ENCODE measurements around the gene DCUN1D3. TPM values are rescaled to one million over a fixed set of nuclear protein-coding genes. Genes with fewer than 3 reads are reported as not detected.

DCUN1D3 gene
- total RNA-seq, 1 experiment from 2014 or later: 16.4 TPM

DNA sequence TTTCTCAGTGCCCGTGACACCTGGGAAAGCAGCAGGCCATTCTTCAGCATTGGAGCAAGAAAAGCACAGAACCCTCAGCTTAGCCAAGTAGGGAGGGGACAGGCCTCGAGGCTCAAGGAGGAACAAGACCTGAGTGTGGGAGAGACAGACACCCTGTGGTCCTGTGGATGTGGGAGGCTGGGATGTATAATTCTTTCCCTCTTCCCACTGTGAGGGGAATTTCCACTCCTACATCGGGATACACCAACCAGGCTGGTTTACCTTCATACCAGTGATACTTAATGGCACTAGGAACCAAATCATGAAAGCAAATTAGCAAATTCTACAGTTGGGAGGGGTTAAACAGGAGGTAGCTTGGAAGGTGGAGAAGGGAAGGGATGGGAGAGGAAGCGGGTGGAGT is 42.1 kb upstream of the DCUN1D3 start:
- no peak overlapping the region for H3K4me2 ChIP-seq (ENCODE audit: low read length)
- no TSS peak for BruUV-seq (replicated peaks)
- no peak overlapping the region for H2AFZ ChIP-seq (ENCODE audit: low read depth, low read length, poor library complexity, severe bottlenecking)
- H3K9me3 ChIP-seq (ENCODE audit: control insufficient read depth in 1 of 2, insufficient read depth in 1 of 2, low read depth in 1 of 2, low read length in 2 of 2): no peaks in the 10 kb centered on the region
- POLR2A ChIA-PET: no interaction called here
- ATAC-seq: no peak
- RAD21 ChIA-PET (ENCODE audit: low non-redundant PET in 1 of 2, low total read pairs in 2 of 2, uncharacterized antibody in 2 of 2, unreplicated experiment in 2 of 2): no interaction called here
- TF ChIP-seq, protein P1, sequence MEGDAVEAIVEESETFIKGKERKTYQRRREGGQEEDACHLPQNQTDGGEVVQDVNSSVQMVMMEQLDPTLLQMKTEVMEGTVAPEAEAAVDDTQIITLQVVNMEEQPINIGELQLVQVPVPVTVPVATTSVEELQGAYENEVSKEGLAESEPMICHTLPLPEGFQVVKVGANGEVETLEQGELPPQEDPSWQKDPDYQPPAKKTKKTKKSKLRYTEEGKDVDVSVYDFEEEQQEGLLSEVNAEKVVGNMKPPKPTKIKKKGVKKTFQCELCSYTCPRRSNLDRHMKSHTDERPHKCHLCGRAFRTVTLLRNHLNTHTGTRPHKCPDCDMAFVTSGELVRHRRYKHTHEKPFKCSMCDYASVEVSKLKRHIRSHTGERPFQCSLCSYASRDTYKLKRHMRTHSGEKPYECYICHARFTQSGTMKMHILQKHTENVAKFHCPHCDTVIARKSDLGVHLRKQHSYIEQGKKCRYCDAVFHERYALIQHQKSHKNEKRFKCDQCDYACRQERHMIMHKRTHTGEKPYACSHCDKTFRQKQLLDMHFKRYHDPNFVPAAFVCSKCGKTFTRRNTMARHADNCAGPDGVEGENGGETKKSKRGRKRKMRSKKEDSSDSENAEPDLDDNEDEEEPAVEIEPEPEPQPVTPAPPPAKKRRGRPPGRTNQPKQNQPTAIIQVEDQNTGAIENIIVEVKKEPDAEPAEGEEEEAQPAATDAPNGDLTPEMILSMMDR (IDR thresholded peaks at IDR 0.05 in 2 of 3, conservative IDR thresholded peaks at IDR 0.05 in 1 of 3; ENCODE audit: borderline replicate concordance in 1 of 3, insufficient read depth in 1 of 3, low read depth in 2 of 3, low read length in 2 of 3): no peak
- TF ChIP-seq EZH2 (IDR thresholded peaks at IDR 0.05) (no peak), CEBPB (IDR thresholded peaks at IDR 0.05; ENCODE audit: low read depth) (no peak), ELF1 (IDR thresholded peaks at IDR 0.05; ENCODE audit: borderline replicate concordance, low read depth) (no peak), SRF (IDR thresholded peaks at IDR 0.05; ENCODE audit: low read depth) (no peak)
- TF ChIP-seq, protein P2, sequence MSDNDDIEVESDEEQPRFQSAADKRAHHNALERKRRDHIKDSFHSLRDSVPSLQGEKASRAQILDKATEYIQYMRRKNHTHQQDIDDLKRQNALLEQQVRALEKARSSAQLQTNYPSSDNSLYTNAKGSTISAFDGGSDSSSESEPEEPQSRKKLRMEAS (IDR thresholded peaks at IDR 0.05): no peak
- TF ChIP-seq, protein P3, sequence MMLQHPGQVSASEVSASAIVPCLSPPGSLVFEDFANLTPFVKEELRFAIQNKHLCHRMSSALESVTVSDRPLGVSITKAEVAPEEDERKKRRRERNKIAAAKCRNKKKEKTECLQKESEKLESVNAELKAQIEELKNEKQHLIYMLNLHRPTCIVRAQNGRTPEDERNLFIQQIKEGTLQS (IDR thresholded peaks at IDR 0.05): no peak
- H3K27me3 ChIP-seq (ENCODE audit: insufficient read depth, low read length): no peaks in the 10 kb centered on the region
- H4K20me1 ChIP-seq (ENCODE audit: insufficient read depth): no peaks in the 10 kb centered on the region
- H3K4me3 ChIP-seq (replicated peaks in 1 of 2; ENCODE audit: low read depth in 1 of 2, low read length in 2 of 2): no peak overlapping the region
- no peaks in the 10 kb centered on the region for H3K36me3 ChIP-seq (ENCODE audit: control insufficient read depth in 1 of 2, insufficient read depth in 2 of 2, low read length in 2 of 2)
- H3K9me2 ChIP-seq (ENCODE audit: insufficient read depth): no peaks in the 10 kb centered on the region
- intact Hi-C loops (cut with micrococcal nuclease): no loop called here
- H3K79me2 ChIP-seq (ENCODE audit: insufficient read depth, low read length): no peaks in the 10 kb centered on the region
- H3K27ac ChIP-seq (ENCODE audit: low read depth, low read length): no peak overlapping the region
- CTCF ChIA-PET: no interaction called here
- no peak for DNase-seq (ENCODE audit: low read depth, low spot score)
- no peak overlapping the region for H3K9ac ChIP-seq (ENCODE audit: low read length)
- peaks cover 3 to 18% of the 10 kb centered on the region in 2 experiments; a peak in 3 of 4 replicates for H3K4me1 ChIP-seq (ENCODE audit: control insufficient read depth in 1 of 2, insufficient read depth in 2 of 2, low read length in 2 of 2)

DNA sequence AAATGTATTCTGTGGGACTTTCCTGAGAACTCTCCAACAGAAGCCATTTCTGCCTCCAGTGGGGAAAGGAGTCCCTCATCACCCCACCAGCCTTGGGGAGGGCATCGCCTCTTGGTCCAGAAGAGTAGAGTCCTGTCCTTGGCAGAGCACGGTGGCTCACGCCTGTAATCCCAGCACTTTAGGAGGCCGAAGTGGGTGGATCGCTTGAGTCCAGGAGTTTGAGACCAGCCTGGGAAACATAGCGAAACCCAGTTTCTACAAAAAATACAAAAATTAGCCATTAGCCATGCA is 41.4 kb upstream of the DCUN1D3 start:
- intact Hi-C loops (cut with micrococcal nuclease): no loop called here
- DNase-seq (ENCODE audit: low read depth, low spot score) (no peak), ATAC-seq (no peak)
- no peaks in the 10 kb centered on the region for H3K27me3 ChIP-seq (ENCODE audit: insufficient read depth, low read length)
- H3K4me1 ChIP-seq (ENCODE audit: control insufficient read depth in 1 of 2, insufficient read depth in 2 of 2, low read length in 2 of 2): peaks cover 3 to 18% of the 10 kb centered on the region in 2 experiments; a peak in 3 of 4 replicates
- H4K20me1 ChIP-seq (ENCODE audit: insufficient read depth): no peaks in the 10 kb centered on the region
- no peak overlapping the region for H3K9ac ChIP-seq (ENCODE audit: low read length)
- ChIA-PET CTCF (no interaction called here), POLR2A (no interaction called here), RAD21 (ENCODE audit: low non-redundant PET in 1 of 2, low total read pairs in 2 of 2, uncharacterized antibody in 2 of 2, unreplicated experiment in 2 of 2) (no interaction called here)
- H3K36me3 ChIP-seq (ENCODE audit: control insufficient read depth in 1 of 2, insufficient read depth in 2 of 2, low read length in 2 of 2): no peaks in the 10 kb centered on the region
- H3K4me2 ChIP-seq (ENCODE audit: low read length): no peak overlapping the region
- no peaks in the 10 kb centered on the region for H3K79me2 ChIP-seq (ENCODE audit: insufficient read depth, low read length)
- H2AFZ ChIP-seq (ENCODE audit: low read depth, low read length, poor library complexity, severe bottlenecking): no peak overlapping the region
- no peaks in the 10 kb centered on the region for H3K9me2 ChIP-seq (ENCODE audit: insufficient read depth)
- no peak overlapping the region for H3K27ac ChIP-seq (ENCODE audit: low read depth, low read length)
- no TSS peak for BruUV-seq (replicated peaks)
- H3K4me3 ChIP-seq (replicated peaks in 1 of 2; ENCODE audit: low read depth in 1 of 2, low read length in 2 of 2): no peak overlapping the region
- H3K9me3 ChIP-seq (ENCODE audit: control insufficient read depth in 1 of 2, insufficient read depth in 1 of 2, low read depth in 1 of 2, low read length in 2 of 2): no peaks in the 10 kb centered on the region
- TF ChIP-seq, protein P3 (IDR thresholded peaks at IDR 0.05): no peak
- TF ChIP-seq EZH2 (IDR thresholded peaks at IDR 0.05) (no peak), POLR2A (IDR thresholded peaks at IDR 0.05; ENCODE audit: borderline replicate concordance, extremely low read depth, insufficient read depth, insufficient read length) (no peak), ZFX (IDR thresholded peaks at IDR 0.05) (no peak), JUND (IDR thresholded peaks at IDR 0.05) (no peak), YY1 (IDR thresholded peaks at IDR 0.05; ENCODE audit: extremely low read depth, insufficient replicate concordance, low read depth, low read length) (no peak), TCF7L2 (IDR thresholded peaks at IDR 0.05; ENCODE audit: borderline replicate concordance, extremely low read depth, insufficient read depth, insufficient read length) (no peak), SRF (IDR thresholded peaks at IDR 0.05; ENCODE audit: low read depth) (no peak), CEBPB (IDR thresholded peaks at IDR 0.05; ENCODE audit: low read depth) (no peak), SIN3A (IDR thresholded peaks at IDR 0.05; ENCODE audit: low read depth) (no peak), SP1 (IDR thresholded peaks at IDR 0.05; ENCODE audit: low read depth) (no peak), ELF1 (IDR thresholded peaks at IDR 0.05; ENCODE audit: borderline replicate concordance, low read depth) (no peak), FOSL1 (IDR thresholded peaks at IDR 0.05; ENCODE audit: low read depth) (no peak)
- TF ChIP-seq, protein P1 (IDR thresholded peaks at IDR 0.05 in 2 of 3, conservative IDR thresholded peaks at IDR 0.05 in 1 of 3; ENCODE audit: borderline replicate concordance in 1 of 3, insufficient read depth in 1 of 3, low read depth in 2 of 3, low read length in 2 of 3): no peak
- TF ChIP-seq, protein P2 (IDR thresholded peaks at IDR 0.05): no peak
